Iris pigment epithelial cell (primary cell): Measurements from ENCODE around the gene CNTN1.

ENCODE experiments used
- DNase-seq: peaks from one replicate; pipeline ENCODE4 v3.0.0-alpha.2; 2011; ENCODE audit warnings: low read depth

CNTN1 gene

GRCh38 chr12:40691913-40692764 is at the start of gene CNTN1:
CNTN1 (plus strand) TSS chr12:40692439.
- peak; percentile 16 for DNase-seq

GRCh38 chr12:40643506-40643905 is 48.7 kb upstream of the CNTN1 start:
- DNase-seq, result no peak

- DNase-seq, result no peak
Observed at GRCh38 chr12:40643976-40644375, 48.3 kb upstream of the CNTN1 start.

GRCh38 chr12:40644708-40645107 is 47.5 kb upstream of the CNTN1 start:
- DNase-seq, result no peak

GRCh38 chr12:40645361-40645760 is 46.9 kb upstream of the CNTN1 start:
- no peak for DNase-seq

- DNase-seq, result no peak
Observed at GRCh38 chr12:40646456-40646855, 45.8 kb upstream of the CNTN1 start.

- no peak for DNase-seq
Observed at GRCh38 chr12:40646911-40647310, 45.3 kb upstream of the CNTN1 start.

- DNase-seq, result no peak
Observed at GRCh38 chr12:40647651-40648050, 44.6 kb upstream of the CNTN1 start.

- no peak for DNase-seq
Observed at GRCh38 chr12:40648519-40648918, 43.7 kb upstream of the CNTN1 start.

- no peak for DNase-seq
Observed at GRCh38 chr12:40650038-40650704, 42.1 kb upstream of the CNTN1 start.

GRCh38 chr12:40655451-40655850 is 36.8 kb upstream of the CNTN1 start:
- no peak for DNase-seq

GRCh38 chr12:40662366-40662765 is 29.9 kb upstream of the CNTN1 start:
- DNase-seq, result no peak

GRCh38 chr12:40663781-40664180 is 28.5 kb upstream of the CNTN1 start:
- no peak for DNase-seq

GRCh38 chr12:40668099-40668529 is 24.1 kb upstream of the CNTN1 start:
- no peak for DNase-seq

GRCh38 chr12:40672741-40673271 is 19.4 kb upstream of the CNTN1 start:
- no peak for DNase-seq

GRCh38 chr12:40681148-40681547 is 11.1 kb upstream of the CNTN1 start:
- no peak for DNase-seq

- DNase-seq, result no peak
Observed at GRCh38 chr12:40684986-40685385, 7.3 kb upstream of the CNTN1 start.

- DNase-seq, result no peak
Observed at GRCh38 chr12:40688085-40688725, 4.0 kb upstream of the CNTN1 start.

GRCh38 chr12:40689576-40689975 is 2.7 kb upstream of the CNTN1 start:
- DNase-seq, result no peak

GRCh38 chr12:40692765-40693206 is 547 bp downstream of the CNTN1 start:
- no peak for DNase-seq

- no peak for DNase-seq
Observed at GRCh38 chr12:40693207-40693821, 1.1 kb downstream of the CNTN1 start.
